Measurements from ENCODE around the gene KIAA1958. TPM values are rescaled to one million over a fixed set of nuclear protein-coding genes. Genes with fewer than 3 reads are reported as not detected.

Gene KIAA1958
- total and polyA plus RNA-seq, 4 donors: 0.99 to 7.1 (median 3.3) TPM

- no peak overlapping the region for H3K9ac ChIP-seq (ENCODE audit: low read depth in 1 of 2, low read length in 2 of 2)
- H3K36me3 ChIP-seq (ENCODE audit: control insufficient read depth in 4 of 4, insufficient read depth in 3 of 4, low read depth in 1 of 4, low read length in 3 of 4): no peaks in the 10 kb centered on the region
- 61% methylated on average over 2 of the region's 2 CpGs for WGBS
- no peak for DNase-seq (ENCODE audit: low spot score)
- no peak overlapping the region for H3K4me3 ChIP-seq (ENCODE audit: low read depth in 1 of 3, low read length in 3 of 3)
- no peaks in the 10 kb centered on the region for H3K9me3 ChIP-seq (ENCODE audit: control insufficient read depth in 4 of 4, low read length in 3 of 4)
- no peaks in the 10 kb centered on the region for H3K27me3 ChIP-seq (ENCODE audit: control insufficient read depth in 4 of 4, insufficient read depth in 4 of 4, low read length in 3 of 4)
- H3K27ac ChIP-seq (ENCODE audit: low read depth in 1 of 2, low read length in 2 of 2): no peak overlapping the region
- peaks cover 4 to 13% (median 8%) of the 10 kb centered on the region in 4 donors for H3K4me1 ChIP-seq (ENCODE audit: control insufficient read depth in 4 of 4, insufficient read depth in 4 of 4, low read length in 3 of 4)
- TF ChIP-seq TAF1 (conservative IDR thresholded peaks at IDR 0.05) (no peak), EGR1 (IDR thresholded peaks at IDR 0.05; ENCODE audit: low read depth in 2 of 2) (no peak), RXRA (IDR thresholded peaks at IDR 0.05) (no peak), ATF3 (IDR thresholded peaks at IDR 0.05) (no peak), ZBTB33 (IDR thresholded peaks at IDR 0.05) (no peak), HNF4A (conservative IDR thresholded peaks at IDR 0.05) (no peak), CTCF (IDR thresholded peaks at IDR 0.05; ENCODE audit: low read depth, low read length, missing input control) (no peak), RAD21 (IDR thresholded peaks at IDR 0.05) (no peak), JUND (IDR thresholded peaks at IDR 0.05) (no peak), SP1 (IDR thresholded peaks at IDR 0.05) (no peak), FOXA1 (IDR thresholded peaks at IDR 0.05) (no peak), MAX (IDR thresholded peaks at IDR 0.05) (no peak), NR2F2 (IDR thresholded peaks at IDR 0.05) (no peak), REST (IDR thresholded peaks at IDR 0.05) (no peak), GABPA (IDR thresholded peaks at IDR 0.05 in 1 of 2, conservative IDR thresholded peaks at IDR 0.05 in 1 of 2) (no peak), YY1 (IDR thresholded peaks at IDR 0.05) (no peak), FOXA2 (IDR thresholded peaks at IDR 0.05) (no peak), HNF4G (IDR thresholded peaks at IDR 0.05) (no peak)
Observed at GRCh38 chr9:112527959-112528358, 41.3 kb downstream of the KIAA1958 start.

All from liver (tissue), 9 donors.